IMR-90 (cell line): ENCODE data around the gene LARP4B. TPM values are rescaled to one million over a fixed set of nuclear protein-coding genes. Genes with fewer than 3 reads are reported as not detected.

Experiments used
- ATAC-seq: fragments of 200-7000 bp; cut with Tn5 transposase; 2 replicates; pipeline ENCODE4 v1.9.1; 2020; ENCODE audit warnings: low read depth, mild to moderate bottlenecking, moderate library complexity
- BruUV-seq: library from RNA; stranded (reverse); fragments of 400-500 nt; replicated peaks from 2 replicates; lab custom pipeline; 2021; lab: Mats Ljungman, UMichigan
- CTCF ChIA-PET: fragments of 300-600 bp; formaldehyde crosslinking; extraction: SDS; loops from one replicate; lab custom pipeline; 2021; ENCODE audit warnings: antibody characterized with exemption; lab: Yijun Ruan, JAX
- POLR2A ChIA-PET: fragments of 300-600 bp; sonication (Branson Sonifier 250); formaldehyde crosslinking; loops from one replicate; lab custom pipeline; 2022; ENCODE audit warnings: antibody characterized with exemption; ENCODE audit not compliant: unreplicated experiment; lab: Charles Lee
- DNase-seq: peaks from one replicate; pipeline ENCODE4 v3.0.0; 2013
- H2AFZ ChIP-seq: replicated peaks from 2 replicates; pipeline ENCODE3; 2013; ENCODE audit warnings: low read length, mild to moderate bottlenecking; ENCODE audit not compliant: poor library complexity
- H2AK5ac ChIP-seq: 2 replicates; pipeline ENCODE4 v1.6.1; 2013; ENCODE audit warnings: low read depth, low read length, inconsistent platforms
- H2AK9ac ChIP-seq: replicated peaks from 2 replicates; pipeline ENCODE3; 2013; ENCODE audit warnings: mild to moderate bottlenecking, low read depth, low read length, moderate library complexity; ENCODE audit not compliant: poor library complexity
- H2BK120ac ChIP-seq: 2 replicates; pipeline ENCODE4 v1.6.1; 2013; ENCODE audit warnings: low read depth, low read length, inconsistent platforms
- H2BK15ac ChIP-seq: 3 replicates; pipeline ENCODE4 v1.6.1; 2013; ENCODE audit warnings: low read depth, low read length, inconsistent platforms
- H2BK20ac ChIP-seq: 2 replicates; pipeline ENCODE4 v1.6.1; 2013; ENCODE audit warnings: low read depth, mild to moderate bottlenecking, inconsistent platforms, low read length, moderate library complexity
- H2BK5ac ChIP-seq: 2 replicates; pipeline ENCODE4 v1.6.1; 2013; ENCODE audit warnings: mild to moderate bottlenecking, low read depth, low read length, inconsistent platforms; ENCODE audit not compliant: poor library complexity, severe bottlenecking
- H3K14ac ChIP-seq: replicated peaks from 2 replicates; pipeline ENCODE4 v1.6.1; 2013; ENCODE audit warnings: low read depth, low read length, inconsistent platforms
- H3K18ac ChIP-seq: 2 replicates; pipeline ENCODE4 v1.6.1; 2013; ENCODE audit warnings: low read depth, low read length, control low read depth
- H3K23ac ChIP-seq: 2 replicates; pipeline ENCODE4 v1.6.1; 2013; ENCODE audit warnings: low read depth, low read length, inconsistent platforms
- H3K27ac ChIP-seq: 2 replicates; pipeline ENCODE4 v1.5.1; 2013; ENCODE audit warnings: mild to moderate bottlenecking, control low read depth, low read length; ENCODE audit not compliant: insufficient read depth
- H3K27me3 ChIP-seq: 2 replicates; pipeline ENCODE4 v1.6.1; 2013; ENCODE audit warnings: low read length; ENCODE audit not compliant: control insufficient read depth, insufficient read depth
- H3K36me3 ChIP-seq: 2 replicates; pipeline ENCODE4 v1.6.1; 2013; ENCODE audit warnings: low read length, mixed read lengths; ENCODE audit not compliant: control insufficient read depth, insufficient read depth
- H3K4ac ChIP-seq: 2 replicates; pipeline ENCODE4 v1.6.1; 2013; ENCODE audit warnings: low read depth, low read length, inconsistent platforms
- H3K4me1 ChIP-seq: 2 replicates; pipeline ENCODE4 v1.6.1; 2013; ENCODE audit warnings: low read length, mixed read lengths; ENCODE audit not compliant: control insufficient read depth, insufficient read depth
- H3K4me2 ChIP-seq: 2 replicates; pipeline ENCODE4 v1.6.1; 2013; ENCODE audit warnings: low read depth, mild to moderate bottlenecking, control low read depth, low read length, moderate library complexity
- H3K4me3 ChIP-seq: 2 replicates; pipeline ENCODE4 v1.5.1; 2013; ENCODE audit warnings: low read depth, mild to moderate bottlenecking, control low read depth, low read length, moderate library complexity; ENCODE audit not compliant: insufficient read depth
- H3K56ac ChIP-seq: 2 replicates; pipeline ENCODE4 v1.6.1; 2013; ENCODE audit warnings: low read length, inconsistent platforms; ENCODE audit not compliant: insufficient read depth; ENCODE audit errors: extremely low read depth
- H3K79me1 ChIP-seq, 2 experiments: 2 replicates each; pipeline ENCODE4 v1.6.1; 2013; ENCODE audit warnings: low read length in 2 of 2, inconsistent platforms in 1 of 2, low read depth in 1 of 2
- H3K9ac ChIP-seq: 2 replicates; pipeline ENCODE4 v1.6.1; 2013; ENCODE audit warnings: low read depth, low read length, control low read depth
- H3K9me1 ChIP-seq: 2 replicates; pipeline ENCODE4 v1.6.1; 2013; ENCODE audit warnings: low read length, inconsistent platforms; ENCODE audit not compliant: insufficient read depth
- H3K9me3 ChIP-seq: 2 replicates; pipeline ENCODE4 v1.6.1; 2013; ENCODE audit warnings: low read length; ENCODE audit not compliant: control insufficient read depth, insufficient read depth
- H4K20me1 ChIP-seq: 2 replicates; pipeline ENCODE4 v1.6.1; 2013; ENCODE audit warnings: low read length, inconsistent platforms; ENCODE audit not compliant: insufficient read depth
- H4K5ac ChIP-seq: 2 replicates; pipeline ENCODE4 v1.6.1; 2013; ENCODE audit warnings: mild to moderate bottlenecking, low read depth, low read length, control low read depth
- H4K8ac ChIP-seq, 2 experiments: 2 replicates each; pipeline ENCODE4 v1.6.1; 2013; ENCODE audit warnings: low read depth in 2 of 2, low read length in 2 of 2, control low read depth in 1 of 2, inconsistent platforms in 1 of 2
- H4K91ac ChIP-seq: 2 replicates; pipeline ENCODE4 v1.6.1; 2013; ENCODE audit warnings: low read depth, low read length, inconsistent platforms; ENCODE audit not compliant: insufficient read depth
- BHLHE40 ChIP-seq: fragments of 150-350 bp; IDR thresholded peaks from 2 replicates; pipeline ENCODE4 v1.6.1; 2016; ENCODE audit warnings: mild to moderate bottlenecking, low read depth, low read length
- CEBPB ChIP-seq: IDR thresholded peaks from 2 replicates; pipeline ENCODE4 v1.6.1; 2012; ENCODE audit warnings: low read depth, low read length, improper control_type of control experiment
- CHD1 ChIP-seq: IDR thresholded peaks from 2 replicates; pipeline ENCODE4 v1.6.1; 2012; ENCODE audit warnings: low read depth, low read length, improper control_type of control experiment
- CTCF ChIP-seq: conservative IDR thresholded peaks from 2 replicates; pipeline ENCODE4 v1.5.1; 2012; ENCODE audit warnings: mild to moderate bottlenecking, low read depth, low read length, improper control_type of control experiment
- ELK1 ChIP-seq: fragments of 150-350 bp; IDR thresholded peaks from 2 replicates; pipeline ENCODE4 v1.6.1; 2016; ENCODE audit warnings: low read depth, mild to moderate bottlenecking, low read length, moderate library complexity, borderline replicate concordance
- FOS ChIP-seq: fragments of 150-350 bp; IDR thresholded peaks from 2 replicates; pipeline ENCODE4 v1.6.1; 2016; ENCODE audit warnings: low read depth, low read length
- MAZ ChIP-seq: IDR thresholded peaks from 2 replicates; pipeline ENCODE4 v1.6.1; 2012; ENCODE audit warnings: low read depth, mild to moderate bottlenecking, low read length, improper control_type of control experiment, moderate library complexity, borderline replicate concordance
- MXI1 ChIP-seq: IDR thresholded peaks from 2 replicates; pipeline ENCODE4 v1.6.1; 2012; ENCODE audit warnings: low read depth, mild to moderate bottlenecking, low read length, moderate library complexity, borderline replicate concordance
- NFE2L2 ChIP-seq: fragments of 150-350 bp; IDR thresholded peaks from 2 replicates; pipeline ENCODE4 v1.6.1; 2016; ENCODE audit warnings: low read depth, mild to moderate bottlenecking, low read length
- POLR2A ChIP-seq: IDR thresholded peaks from 2 replicates; pipeline ENCODE4 v1.6.1; 2012; ENCODE audit warnings: mild to moderate bottlenecking, low read depth, low read length
- SMC3 ChIP-seq: fragments of 150-350 bp; IDR thresholded peaks from 2 replicates; pipeline ENCODE4 v1.6.1; 2016; ENCODE audit warnings: low read depth, mild to moderate bottlenecking, antibody characterized with exemption, low read length, moderate library complexity
- USF2 ChIP-seq: fragments of 150-350 bp; IDR thresholded peaks from 2 replicates; pipeline ENCODE4 v1.6.1; 2017; ENCODE audit warnings: mild to moderate bottlenecking, antibody characterized with exemption, low read length, low read depth
- WGBS, 2 experiments: methylation state at CpG; one replicate each; pipeline versions ENCODE4 v1.1.5 to v1.1.7; 2013; ENCODE audit warnings: missing lambda C conversion rate in 2 of 2; ENCODE audit not compliant: insufficient read length in 1 of 2; ENCODE audit errors: extremely low coverage in 2 of 2; 5-methylcytosine and 5-hydroxymethylcytosine counted together
- dilution Hi-C: fragments of 300-500 bp; cut with HindIII; formaldehyde crosslinking; loops from one replicate; pipeline ENCODE4 v1.14.3; 2018; ENCODE audit warnings: low sequenced_read_pairs; ENCODE audit not compliant: unreplicated experiment
- in situ Hi-C: fragments of 300-500 bp; cut with MboI; formaldehyde crosslinking; loops from 3 replicates; pipeline ENCODE4 v1.14.3; 2019; ENCODE audit warnings: low sequenced_read_pairs, inconsistent platforms, mixed read lengths
- intact Hi-C: fragments of 100-400 bp; cut with micrococcal nuclease; formaldehyde crosslinking; loops from 2 replicates; pipeline ENCODE4 v1.10.0; 2022
- polyA plus RNA-seq, 3 experiments: library from polyadenylated mRNA; depleted of rRNA; stranded (reverse); fragments of >200 nt; gene quantifications; 2 replicates each; pipeline ENCODE4 v1.2.3, GENCODE V29; 2012; ENCODE audit warnings: low replicate concordance in 1 of 3
- total RNA-seq: library from RNA; depleted of rRNA; stranded (reverse); fragments of >200 nt; gene quantifications from 2 replicates; pipeline ENCODE4 v1.2.3, GENCODE V29; 2012

The LARP4B gene
- total and polyA plus RNA-seq, 2 of the 4 experiments (the other 2 are of a cell fraction) = 24.3 to 25.5 TPM

GRCh38 chr10:811379-812175 lies 119.9 kb downstream of the LARP4B start (continued):
- no peak for TF ChIP-seq FOS

GRCh38 chr10:810351-810846 lies 121.1 kb downstream of the LARP4B start:
- H2BK5ac ChIP-seq = no peak overlapping the region
- peaks cover 57% of the 10 kb centered on the region for H3K36me3 ChIP-seq
- H4K8ac ChIP-seq = no peak overlapping the region
- dilution Hi-C loops = no loop called here
- 0 out of 2 replicates have a peak, but pooled peaks cover 7% of the 10 kb centered on the region for H4K20me1 ChIP-seq
- intact Hi-C loops = no loop called here
- H4K91ac ChIP-seq = no peak overlapping the region
- no peak overlapping the region for H2AK5ac ChIP-seq
- H3K79me1 ChIP-seq = peaks cover 14 to 30% of the 10 kb centered on the region in 2 experiments; a peak in 3 of 4 replicates
- H3K27ac ChIP-seq = no peak overlapping the region
- no peak overlapping the region for H4K5ac ChIP-seq
- POLR2A ChIA-PET = no interaction called here
- 80% methylated on average over 2 of the region's 16 CpGs; no CpG with 5 or more reads in 1 of the 2 experiments for WGBS, 2 experiments
- CTCF ChIA-PET = no interaction called here
- H3K4ac ChIP-seq = no peak overlapping the region
- H2AFZ ChIP-seq = no peak overlapping the region
- H3K4me2 ChIP-seq = no peak overlapping the region
- no peak overlapping the region for H2AK9ac ChIP-seq
- H3K14ac ChIP-seq = no peak overlapping the region
- in situ Hi-C loops = no loop called here
- H3K56ac ChIP-seq = no peak overlapping the region
- H2BK20ac ChIP-seq = no peak overlapping the region
- no peak overlapping the region for H2BK15ac ChIP-seq
- no peak overlapping the region for H3K4me3 ChIP-seq
- no TSS peak for BruUV-seq
- ATAC-seq (peak; percentile 59; the same call in 1 of the 2 replicates), DNase-seq (peak; percentile 49)
- H3K27me3 ChIP-seq = no peaks in the 10 kb centered on the region
- no peak overlapping the region for H3K18ac ChIP-seq
- H3K9me1 ChIP-seq = peaks cover 6% of the 10 kb centered on the region; the same call in 1 of the 2 replicates
- no peak overlapping the region for H3K9ac ChIP-seq
- H3K23ac ChIP-seq = no peak overlapping the region
- no peaks in the 10 kb centered on the region; the same call in 1 of the 2 replicates for H3K4me1 ChIP-seq
- H3K9me3 ChIP-seq = no peaks in the 10 kb centered on the region
- no peak overlapping the region for H2BK120ac ChIP-seq
- TF ChIP-seq CEBPB (no peak), MXI1 (no peak), ELK1 (no peak), NFE2L2 (no peak), USF2 (no peak), BHLHE40 (no peak), MAZ (no peak), CTCF (peak; percentile 38), POLR2A (no peak), CHD1 (no peak), FOS (no peak), SMC3 (peak; percentile 39; the same call in 1 of the 2 replicates)
